SK-N-MC (cell line): ENCODE measurements around the gene ACSM6.

Experiments used
- DNase-seq: peaks from one replicate; pipeline ENCODE4 v3.0.0-alpha.2; 2011; ENCODE audit warnings: low read depth, low spot score
- H3K27ac ChIP-seq: fragments of 200-600 bp; sonication (generic); 2 replicates; pipeline ENCODE4 v1.5.1; 2016; ENCODE audit warnings: mixed run types
- H3K36me3 ChIP-seq: fragments of 200-600 bp; sonication (generic); 2 replicates; pipeline ENCODE4 v1.6.1; 2017; ENCODE audit warnings: antibody characterized with exemption, low read length, mixed read lengths; ENCODE audit not compliant: insufficient read depth
- H3K4me3 ChIP-seq: fragments of 200-600 bp; sonication (generic); 2 replicates; pipeline ENCODE4 v1.5.1; 2016
- H3K9ac ChIP-seq: fragments of 200-600 bp; sonication (generic); 2 replicates; pipeline ENCODE4 v1.8.0; 2017; ENCODE audit warnings: mixed run types, mixed read lengths; ENCODE audit not compliant: insufficient read length
- H3K9me3 ChIP-seq: fragments of 200-600 bp; sonication (generic); 2 replicates; pipeline ENCODE4 v1.6.1; 2017; ENCODE audit warnings: low read depth, mild to moderate bottlenecking, antibody characterized with exemption, low read length, moderate library complexity, mixed read lengths
- EZH2 ChIP-seq: fragments of 200-600 bp; sonication (generic); IDR thresholded peaks from one replicate; pipeline ENCODE4 v1.6.1; 2017; ENCODE audit warnings: antibody characterized with exemption
- FOXP2 ChIP-seq: optimal IDR thresholded peaks from 2 replicates; pipeline ENCODE3; 2011; ENCODE audit warnings: mild to moderate bottlenecking, moderate library complexity; ENCODE audit not compliant: insufficient read depth; ENCODE audit errors: extremely low read length, control extremely low read depth
- POLR2AphosphoS5 ChIP-seq: IDR thresholded peaks from 2 replicates; pipeline ENCODE4 v1.6.1; 2012; ENCODE audit warnings: mild to moderate bottlenecking, low read depth, low read length, borderline replicate concordance

The ACSM6 gene

GRCh38 chr10:95268438-95268837, 74.4 kb downstream of the ACSM6 start:
- Histone ChIP-seq H3K27ac (no peak overlapping the region), H3K4me3 (no peak overlapping the region), H3K9ac (no peak overlapping the region), H3K9me3 (no peaks in the 10 kb centered on the region), H3K36me3 (no peaks in the 10 kb centered on the region)
- no peak for DNase-seq
- TF ChIP-seq FOXP2 (no peak), EZH2 (no peak), POLR2AphosphoS5 (no peak)

GRCh38 chr10:95273393-95274312, 79.6 kb downstream of the ACSM6 start:
- H3K9ac ChIP-seq, result no peak overlapping the region
- H3K4me3 ChIP-seq, result no peak overlapping the region
- no peaks in the 10 kb centered on the region for H3K36me3 ChIP-seq
- H3K9me3 ChIP-seq, result no peaks in the 10 kb centered on the region
- no peak for TF ChIP-seq FOXP2
- TF ChIP-seq POLR2AphosphoS5, result no peak
- no peak for TF ChIP-seq EZH2
- no peak overlapping the region for H3K27ac ChIP-seq
- no peak for DNase-seq

DNA sequence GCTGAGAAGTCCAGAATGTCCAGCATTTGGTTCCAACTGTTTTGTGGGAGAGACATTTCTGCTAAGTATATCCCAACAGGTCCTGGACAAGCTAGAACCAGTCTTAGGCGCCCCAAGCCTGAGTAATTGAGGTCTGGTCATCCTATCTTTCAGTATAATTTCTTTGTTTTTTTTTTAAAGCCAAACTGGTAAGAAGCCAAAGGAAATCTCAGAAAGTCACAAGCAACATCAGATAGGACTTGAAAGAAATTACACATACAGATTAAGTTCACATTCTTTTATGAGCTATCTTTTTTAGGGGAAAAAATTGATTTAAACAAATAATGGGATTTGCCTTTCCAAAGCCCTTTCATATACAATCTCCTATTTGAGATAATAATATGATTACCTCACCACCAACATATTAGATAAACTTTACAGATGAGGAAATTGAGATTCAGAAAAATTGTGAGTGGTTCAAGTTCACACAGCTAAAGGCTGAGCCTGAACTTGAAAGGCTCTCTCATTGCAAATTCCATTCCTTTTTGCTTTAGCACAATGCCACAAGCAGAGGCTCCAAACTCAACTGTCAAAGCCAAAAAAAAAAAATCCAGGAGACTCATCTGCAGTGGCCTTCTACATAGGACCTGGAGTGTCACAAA, 81.8 kb downstream of the ACSM6 start:
- Histone ChIP-seq H3K4me3 (no peak overlapping the region), H3K9me3 (no peaks in the 10 kb centered on the region), H3K36me3 (no peaks in the 10 kb centered on the region), H3K27ac (no peak overlapping the region), H3K9ac (no peak overlapping the region)
- no peak for TF ChIP-seq EZH2
- no peak for TF ChIP-seq POLR2AphosphoS5
- no peak for TF ChIP-seq FOXP2
- no peak for DNase-seq

- Histone ChIP-seq H3K9me3 (no peaks in the 10 kb centered on the region), H3K27ac (no peak overlapping the region), H3K36me3 (no peaks in the 10 kb centered on the region), H3K4me3 (no peak overlapping the region), H3K9ac (no peak overlapping the region)
- TF ChIP-seq FOXP2 (no peak), EZH2 (no peak), POLR2AphosphoS5 (no peak)
- no peak for DNase-seq
These were observed 82.5 kb downstream of the ACSM6 start for GRCh38 chr10:95276367-95277200.

DNA sequence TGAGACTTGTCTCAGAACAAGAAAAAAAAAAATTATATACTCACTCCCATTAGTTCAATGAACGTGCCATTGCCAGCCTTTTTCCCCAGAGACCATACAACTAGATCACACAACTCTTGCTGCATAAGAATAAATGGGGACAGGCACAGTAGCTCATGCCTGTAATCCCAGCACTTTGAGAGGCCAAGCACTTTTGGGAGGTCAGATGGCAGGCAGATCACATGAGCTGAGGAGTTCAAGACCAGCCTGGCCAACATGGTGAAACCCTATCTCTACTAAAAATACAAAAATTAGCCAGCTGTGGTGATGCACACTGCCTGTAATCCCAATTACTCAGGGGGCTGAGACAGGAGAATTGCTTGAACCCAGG, 83.1 kb downstream of the ACSM6 start:
- TF ChIP-seq POLR2AphosphoS5 (no peak), FOXP2 (no peak), EZH2 (no peak)
- Histone ChIP-seq H3K4me3 (no peak overlapping the region), H3K9ac (no peak overlapping the region), H3K27ac (no peak overlapping the region), H3K36me3 (no peaks in the 10 kb centered on the region), H3K9me3 (no peaks in the 10 kb centered on the region)
- DNase-seq, result no peak

DNA sequence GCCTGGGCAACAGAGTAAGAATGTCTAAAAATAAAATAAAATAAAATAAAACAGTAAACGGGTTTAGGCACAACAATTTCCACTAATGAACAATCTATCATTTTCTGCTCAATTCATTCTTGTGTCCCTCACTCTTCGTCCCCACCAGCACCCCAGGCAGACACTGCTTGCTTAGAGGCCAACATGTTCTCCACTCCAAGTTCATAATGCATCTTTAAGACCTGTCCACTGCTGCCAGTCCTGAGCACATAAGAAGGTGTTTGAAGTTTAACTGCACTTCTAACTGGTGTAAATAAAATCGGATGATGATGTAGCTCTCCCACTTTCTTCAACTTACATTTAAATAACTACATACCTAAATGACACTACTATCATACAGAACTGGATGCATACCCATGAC, 83.6 kb downstream of the ACSM6 start:
- no peak for DNase-seq
- Histone ChIP-seq H3K36me3 (no peaks in the 10 kb centered on the region), H3K9me3 (no peaks in the 10 kb centered on the region), H3K4me3 (no peak overlapping the region), H3K27ac (no peak overlapping the region), H3K9ac (no peak overlapping the region)
- no peak for TF ChIP-seq EZH2
- no peak for TF ChIP-seq POLR2AphosphoS5
- TF ChIP-seq FOXP2, result no peak
